Skeletal muscle cell (primary cell): ENCODE results near the gene TBKBP1.

Experiments
- DNase-seq: peaks from one replicate; pipeline ENCODE4 v3.0.0-alpha.2; 2010; ENCODE audit warnings: low read depth
- H3K4me3 ChIP-seq: 2 replicates; pipeline ENCODE4 v1.5.1; 2011; ENCODE audit warnings: low read depth, mild to moderate bottlenecking, control low read depth, low read length, moderate library complexity

Gene TBKBP1

DNA sequence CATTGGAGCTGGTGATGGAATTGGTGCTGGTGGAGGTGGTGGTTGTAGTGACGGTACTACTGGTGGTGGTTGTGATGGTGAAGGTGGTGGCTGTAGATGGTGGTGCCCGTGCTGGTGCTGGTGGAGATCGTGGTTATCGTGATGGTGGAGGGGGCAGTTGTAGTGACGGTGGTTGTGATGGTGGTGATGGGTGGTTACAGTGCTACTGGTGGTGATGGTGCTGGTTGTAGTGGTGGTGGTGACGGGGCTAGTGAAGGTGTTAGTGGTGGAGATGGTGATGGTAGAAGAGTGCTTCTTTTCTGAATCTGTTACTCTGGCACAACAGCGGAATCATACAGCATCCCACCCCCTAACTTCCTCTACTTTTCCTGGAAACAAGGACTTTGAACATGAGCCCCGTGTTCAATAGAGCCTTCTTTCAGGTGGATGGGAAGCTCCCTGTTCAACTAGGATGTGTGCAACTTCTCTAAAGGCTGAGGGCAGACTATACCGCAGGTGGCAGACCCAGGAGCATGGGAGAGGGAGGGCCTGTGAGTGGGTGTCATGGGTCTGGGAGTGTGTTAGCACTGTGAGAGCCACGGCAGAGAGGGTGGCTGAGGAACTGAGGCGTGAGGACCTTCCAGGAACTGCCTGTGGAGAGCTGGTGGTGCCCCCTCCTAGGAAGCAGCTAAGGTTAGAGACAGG, 47.3 kb downstream of the TBKBP1 start:
- no peak overlapping the region for H3K4me3 ChIP-seq
- DNase-seq = no peak

DNA sequence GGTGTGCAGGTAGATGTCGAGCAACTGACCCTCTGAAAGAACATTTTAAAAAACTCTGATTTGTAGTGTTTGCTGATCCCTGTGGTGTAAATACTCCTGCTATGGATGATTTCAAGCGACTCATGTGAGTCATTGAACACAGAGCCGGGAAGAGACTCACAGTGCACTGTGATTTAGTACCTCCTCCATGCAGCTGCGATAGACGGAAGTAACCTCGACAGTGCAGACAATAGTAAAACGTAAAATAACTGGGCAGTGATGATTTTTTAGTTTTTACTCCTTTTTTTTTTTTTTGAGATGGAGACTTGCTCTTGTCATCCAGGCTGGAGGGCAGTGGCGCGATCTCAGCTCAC, 47.8 kb downstream of the TBKBP1 start:
- DNase-seq = no peak
- H3K4me3 ChIP-seq = no peak overlapping the region

DNA sequence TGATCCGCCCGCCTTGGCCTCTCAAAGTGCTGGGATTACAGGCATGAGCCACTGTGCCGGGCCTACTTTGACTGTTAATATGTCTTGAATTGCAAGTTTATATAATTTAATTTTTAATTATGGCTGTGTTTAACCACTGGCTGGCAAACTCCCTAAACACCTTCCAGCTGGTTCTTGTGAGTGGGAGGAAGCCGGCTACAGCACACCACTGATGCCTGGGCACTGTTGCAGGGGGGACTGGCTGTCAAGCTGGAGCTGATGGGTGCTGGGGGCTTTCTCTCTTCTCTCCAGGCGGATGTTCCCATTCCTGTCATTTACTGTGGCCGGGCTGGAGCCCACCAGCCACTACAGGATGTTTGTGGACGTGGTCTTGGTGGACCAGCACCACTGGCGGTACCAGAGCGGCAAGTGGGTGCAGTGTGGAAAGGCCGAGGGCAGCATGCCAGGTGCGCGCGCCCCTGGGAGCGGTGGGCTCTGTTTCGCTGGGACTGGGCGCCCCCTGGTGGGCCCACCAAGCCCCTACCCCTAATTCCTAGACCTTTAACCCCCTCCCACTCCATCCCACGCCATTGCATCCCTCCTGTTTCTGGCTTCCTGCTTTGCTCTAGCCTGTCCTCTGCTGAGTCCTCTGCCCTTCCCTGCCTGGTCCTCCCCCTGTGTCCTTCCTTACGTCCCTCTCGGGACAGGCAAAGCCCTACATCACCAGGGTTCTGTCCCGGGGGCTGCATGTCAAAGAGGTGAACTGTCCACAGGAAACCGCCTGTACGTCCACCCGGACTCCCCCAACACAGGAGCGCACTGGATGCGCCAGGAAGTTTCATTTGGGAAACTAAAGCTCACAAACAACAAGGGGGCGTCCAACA, 48.6 kb downstream of the TBKBP1 start:
- no peak for DNase-seq
- no peak overlapping the region for H3K4me3 ChIP-seq

DNA sequence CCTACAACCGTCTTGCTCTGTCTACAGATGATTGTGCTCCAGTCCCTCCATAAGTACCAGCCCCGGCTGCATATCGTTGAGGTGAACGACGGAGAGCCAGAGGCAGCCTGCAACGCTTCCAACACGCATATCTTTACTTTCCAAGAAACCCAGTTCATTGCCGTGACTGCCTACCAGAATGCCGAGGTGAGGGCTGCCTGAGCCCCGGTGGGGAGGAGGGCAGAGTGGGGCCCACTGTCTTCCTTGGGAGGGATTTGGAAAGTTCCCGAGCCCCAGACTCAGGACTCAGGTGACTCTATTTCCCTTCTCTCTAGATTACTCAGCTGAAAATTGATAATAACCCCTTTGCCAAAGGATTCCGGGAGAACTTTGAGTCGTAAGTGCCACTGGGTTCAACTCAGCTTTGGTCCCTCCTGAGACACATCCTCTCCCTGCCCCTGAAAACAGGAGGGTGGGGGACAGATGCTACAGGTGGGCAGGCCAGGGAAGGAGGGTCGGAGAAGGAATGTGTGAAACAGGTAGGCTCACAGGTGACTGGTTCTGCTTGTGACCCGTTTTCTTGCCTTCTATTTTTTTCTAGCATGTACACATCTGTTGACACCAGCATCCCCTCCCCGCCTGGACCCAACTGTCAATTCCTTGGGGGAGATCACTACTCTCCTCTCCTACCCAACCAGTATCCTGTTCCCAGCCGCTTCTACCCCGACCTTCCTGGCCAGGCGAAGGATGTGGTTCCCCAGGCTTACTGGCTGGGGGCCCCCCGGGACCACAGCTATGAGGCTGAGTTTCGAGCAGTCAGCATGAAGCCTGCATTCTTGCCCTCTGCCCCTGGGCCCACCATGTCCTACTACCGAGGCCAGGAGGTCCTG, 50.4 kb downstream of the TBKBP1 start:
- DNase-seq = no peak
- no peak overlapping the region for H3K4me3 ChIP-seq

DNA sequence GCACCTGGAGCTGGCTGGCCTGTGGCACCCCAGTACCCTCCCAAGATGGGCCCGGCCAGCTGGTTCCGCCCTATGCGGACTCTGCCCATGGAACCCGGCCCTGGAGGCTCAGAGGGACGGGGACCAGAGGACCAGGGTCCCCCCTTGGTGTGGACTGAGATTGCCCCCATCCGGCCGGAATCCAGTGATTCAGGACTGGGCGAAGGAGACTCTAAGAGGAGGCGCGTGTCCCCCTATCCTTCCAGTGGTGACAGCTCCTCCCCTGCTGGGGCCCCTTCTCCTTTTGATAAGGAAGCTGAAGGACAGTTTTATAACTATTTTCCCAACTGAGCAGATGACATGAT, 51.0 kb downstream of the TBKBP1 start:
- no peak for DNase-seq
- H3K4me3 ChIP-seq = no peak overlapping the region

DNA sequence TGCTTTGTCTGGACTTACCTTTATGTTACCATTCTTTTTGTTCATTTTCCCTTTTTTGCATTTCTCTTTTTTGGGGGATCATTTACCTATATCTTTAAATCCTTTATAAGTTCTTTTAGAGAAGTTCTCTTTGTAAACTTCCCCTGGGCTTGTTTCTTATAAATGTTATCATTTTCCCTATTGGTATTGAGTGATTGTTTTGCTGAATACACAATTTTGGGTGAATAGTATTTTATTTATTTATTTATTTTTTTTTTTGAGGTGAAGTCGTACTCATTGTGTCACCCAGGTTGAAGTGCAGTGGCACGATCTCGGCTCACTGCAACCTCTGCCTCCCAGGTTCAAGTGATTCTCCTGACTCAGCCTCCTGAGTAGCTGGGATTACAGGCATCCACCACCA, 57.5 kb downstream of the TBKBP1 start:
- DNase-seq = no peak
- no peak overlapping the region for H3K4me3 ChIP-seq

DNA sequence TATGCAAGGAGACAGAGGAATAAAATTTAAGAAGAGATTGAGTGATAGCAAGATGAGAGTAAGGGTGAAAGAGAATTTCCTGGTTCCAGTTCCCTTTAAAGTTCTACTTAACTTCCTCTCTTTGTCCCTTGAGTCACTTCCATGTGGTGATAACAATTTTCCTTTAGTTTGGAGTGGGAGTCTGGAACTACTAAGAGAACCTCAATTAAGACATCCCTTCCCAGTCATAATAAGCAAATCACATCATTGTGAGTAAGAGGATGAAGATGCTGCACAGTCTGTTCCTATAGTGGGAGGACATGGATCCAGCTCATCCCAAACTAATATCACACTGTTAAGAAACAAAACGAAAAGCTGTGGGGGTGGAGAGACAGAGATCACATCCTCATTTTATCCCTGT, 63.4 kb downstream of the TBKBP1 start:
- DNase-seq = no peak

DNA sequence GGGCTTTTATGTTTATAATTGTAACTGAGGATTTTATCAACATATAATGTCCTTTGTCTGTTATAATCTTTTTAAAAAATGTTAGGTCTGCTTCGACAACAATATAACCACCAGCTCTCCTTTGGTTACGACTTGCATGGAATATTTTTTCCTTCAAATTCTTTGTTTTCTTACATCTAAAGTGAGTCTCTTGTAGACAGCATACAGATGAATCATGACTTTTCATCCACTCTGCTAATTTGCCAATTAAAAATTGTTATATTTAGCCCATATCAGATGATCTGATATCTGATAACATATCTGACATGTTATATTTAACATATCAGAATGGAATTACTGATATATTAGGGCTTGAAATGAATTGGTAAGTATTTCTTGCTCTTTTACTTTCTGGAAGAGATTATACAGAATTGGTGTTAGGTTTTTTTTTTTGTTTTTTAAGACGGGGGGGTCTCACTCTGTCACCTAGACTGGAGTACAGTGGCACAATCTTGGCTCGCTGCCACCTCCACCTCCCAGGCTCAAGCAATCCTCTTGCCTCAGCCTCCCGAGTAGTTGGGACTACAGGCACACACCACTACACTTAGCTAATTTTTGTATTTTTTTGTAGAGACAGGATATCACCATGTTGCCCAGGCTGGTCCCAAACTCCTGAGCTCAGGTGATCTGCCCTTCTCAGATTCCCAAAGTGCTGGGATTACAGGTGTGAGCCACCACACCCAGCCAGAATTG, 66.6 kb downstream of the TBKBP1 start:
- DNase-seq = no peak
- no peak overlapping the region for H3K4me3 ChIP-seq

More for the DNA sequence above, 63.4 kb downstream of the TBKBP1 start:
- no peak overlapping the region for H3K4me3 ChIP-seq
